SK-N-SH (cell line): ENCODE measurements around the gene LMF1. TPM values are rescaled to one million over a fixed set of nuclear protein-coding genes. Genes with fewer than 3 reads are reported as not detected.

Experiments
- CTCF ChIA-PET: fragments of 300-600, 350-600 bp; formaldehyde crosslinking; extraction: SDS; loops from one replicate; lab custom pipeline; 2021; lab: Yijun Ruan, JAX
- POLR2A ChIA-PET: fragments of 350-600 bp; sonication (Branson Sonifier 250); formaldehyde crosslinking; extraction: SDS; loops from one replicate; lab custom pipeline; 2020; ENCODE audit warnings: antibody characterized with exemption, inconsistent platforms; lab: Yijun Ruan, JAX
- DNase-seq: peaks from one replicate; pipeline ENCODE4 v3.0.0; 2012
- H2AFZ ChIP-seq: fragments of 200-600 bp; sonication (generic); 2 replicates; pipeline ENCODE4 v1.8.1; 2016; ENCODE audit warnings: antibody characterized with exemption, mild to moderate bottlenecking, low read depth
- H3F3A ChIP-seq: fragments of 200-600 bp; sonication (generic); replicated peaks from 2 replicates; pipeline ENCODE3; 2016; ENCODE audit warnings: antibody characterized with exemption, mild to moderate bottlenecking; ENCODE audit not compliant: insufficient read depth
- H3K27ac ChIP-seq, 2 experiments: fragments of 200-500 bp in 1 of 2; fragments of 200-600 bp in 1 of 2; sonication (Bioruptor generic) in 1 of 2; sonication (generic), shearing (Covaris generic) in 1 of 2; 2 replicates each; pipeline versions ENCODE4 v1.5.1 to v1.6.1; 2014 to 2016; ENCODE audit warnings: low read depth in 2 of 2, inconsistent platforms in 1 of 2, low read length in 1 of 2, mild to moderate bottlenecking in 1 of 2, mixed read lengths in 1 of 2
- H3K27me3 ChIP-seq: fragments of 200-600 bp; sonication (generic), shearing (Covaris generic); 2 replicates; pipeline ENCODE4 v1.6.1; 2016; ENCODE audit warnings: mixed run types; ENCODE audit not compliant: insufficient read depth
- H3K36me3 ChIP-seq, 2 experiments: fragments of 200-500 bp in 1 of 2; fragments of 200-600 bp in 1 of 2; sonication (Bioruptor generic) in 1 of 2; sonication (generic) in 1 of 2; replicated peaks in 1 of 2; 2 replicates each; pipeline versions ENCODE3 to v1.5.1; 2014 to 2016; ENCODE audit warnings: low read length in 1 of 2, mild to moderate bottlenecking in 1 of 2; ENCODE audit not compliant: insufficient read depth in 2 of 2, control insufficient read depth in 1 of 2
- H3K4me1 ChIP-seq, 2 experiments: fragments of 200-500 bp in 1 of 2; fragments of 200-600 bp in 1 of 2; sonication (Bioruptor generic) in 1 of 2; sonication (generic), shearing (Covaris generic) in 1 of 2; 2 replicates each; pipeline versions ENCODE4 v1.5.1 to v1.6.1; 2014 to 2016; ENCODE audit warnings: low read depth in 1 of 2, low read length in 1 of 2, mixed run types in 1 of 2; ENCODE audit not compliant: insufficient read depth in 2 of 2, control insufficient read depth in 1 of 2
- H3K4me2 ChIP-seq: fragments of 200-600 bp; sonication (generic), shearing (Covaris generic); 2 replicates; pipeline ENCODE4 v1.6.1; 2017; ENCODE audit warnings: mixed run types
- H3K4me3 ChIP-seq, 2 experiments: fragments of 200-500 bp in 1 of 2; fragments of 200-600 bp in 1 of 2; sonication (Bioruptor generic) in 1 of 2; sonication (generic), shearing (Covaris generic) in 1 of 2; 2 replicates each; pipeline versions ENCODE4 v1.5.1 to v1.8.1; 2014 to 2016; ENCODE audit warnings: low read depth in 2 of 2, inconsistent platforms in 1 of 2, low read length in 1 of 2, mild to moderate bottlenecking in 1 of 2, mixed read lengths in 1 of 2, moderate library complexity in 1 of 2
- H3K79me2 ChIP-seq: fragments of 200-600 bp; sonication (generic); 2 replicates; pipeline ENCODE4 v1.8.1; 2017; ENCODE audit warnings: mild to moderate bottlenecking; ENCODE audit not compliant: insufficient read depth
- H3K9ac ChIP-seq: fragments of 200-600 bp; sonication (generic); 2 replicates; pipeline ENCODE4 v1.6.1; 2017; ENCODE audit warnings: mixed run types
- H3K9me2 ChIP-seq: fragments of 200-600 bp; sonication (generic); 2 replicates; pipeline ENCODE4 v1.6.1; 2017; ENCODE audit warnings: mixed run types
- H3K9me3 ChIP-seq: fragments of 200-600 bp; sonication (generic); 2 replicates; pipeline ENCODE4 v1.6.1; 2017; ENCODE audit warnings: mixed run types, mild to moderate bottlenecking, moderate library complexity
- H4K20me1 ChIP-seq: fragments of 200-600 bp; sonication (generic); 2 replicates; pipeline ENCODE4 v1.6.1; 2017; ENCODE audit warnings: mild to moderate bottlenecking, mixed run types; ENCODE audit not compliant: insufficient read depth
- ELF1 ChIP-seq: IDR thresholded peaks from 2 replicates; pipeline ENCODE4 v1.4.0; 2012
- EP300 ChIP-seq, 2 experiments: IDR thresholded peaks; 2 replicates each; pipeline versions ENCODE4 v1.4.0 to v1.6.1; 2012; ENCODE audit warnings: borderline replicate concordance in 1 of 2, low read depth in 1 of 2, low read length in 1 of 2
- FOSL2 ChIP-seq: IDR thresholded peaks from 2 replicates; pipeline ENCODE4 v1.4.0; 2012; ENCODE audit warnings: low read depth, mild to moderate bottlenecking, moderate library complexity, borderline replicate concordance
- FOXM1 ChIP-seq: IDR thresholded peaks from 2 replicates; pipeline ENCODE4 v1.4.0; 2012; ENCODE audit warnings: low read depth, mild to moderate bottlenecking
- GABPA ChIP-seq: IDR thresholded peaks from 2 replicates; pipeline ENCODE4 v1.4.0; 2012; ENCODE audit warnings: low read depth, mild to moderate bottlenecking
- GATA2 ChIP-seq: sonication (generic); formaldehyde crosslinking; IDR thresholded peaks from 2 replicates; pipeline ENCODE4 v1.5.0; 2020; ENCODE audit warnings: mild to moderate bottlenecking, missing genetic modification reagents
- IRF3 ChIP-seq: fragments of 150-350 bp; IDR thresholded peaks from 2 replicates; pipeline ENCODE4 v1.6.1; 2016; ENCODE audit warnings: mild to moderate bottlenecking, low read depth, low read length
- MAX ChIP-seq: IDR thresholded peaks from 2 replicates; pipeline ENCODE4 v1.4.0; 2012; ENCODE audit warnings: low read depth
- MXI1 ChIP-seq: IDR thresholded peaks from 2 replicates; pipeline ENCODE4 v1.6.1; 2012; ENCODE audit warnings: mild to moderate bottlenecking, low read depth, low read length, improper control_type of control experiment
- NFIC ChIP-seq: IDR thresholded peaks from 2 replicates; pipeline ENCODE4 v1.4.0; 2012; ENCODE audit warnings: borderline replicate concordance
- NRF1 ChIP-seq: IDR thresholded peaks from 2 replicates; pipeline ENCODE4 v1.6.1; 2012; ENCODE audit warnings: low read depth, mild to moderate bottlenecking, low read length
- SIN3A ChIP-seq: IDR thresholded peaks from 2 replicates; pipeline ENCODE4 v1.6.1; 2012; ENCODE audit warnings: low read depth, mild to moderate bottlenecking, low read length, moderate library complexity, borderline replicate concordance
- TCF12 ChIP-seq: IDR thresholded peaks from 2 replicates; pipeline ENCODE4 v1.4.0; 2012
- USF1 ChIP-seq: IDR thresholded peaks from 2 replicates; pipeline ENCODE4 v1.4.0; 2012; ENCODE audit warnings: low read depth, borderline replicate concordance
- USF2 ChIP-seq: fragments of 150-350 bp; IDR thresholded peaks from 2 replicates; pipeline ENCODE4 v1.6.1; 2017; ENCODE audit warnings: antibody characterized with exemption, low read length, low read depth, borderline replicate concordance
- YY1 ChIP-seq: IDR thresholded peaks from 2 replicates; pipeline ENCODE4 v1.4.0; 2012; ENCODE audit warnings: low read depth, mild to moderate bottlenecking
- WGBS: methylation state at CpG from one replicate; pipeline ENCODE4 v1.1.6; 2017; ENCODE audit warnings: low lambda C conversion rate; 5-methylcytosine and 5-hydroxymethylcytosine counted together
- polyA plus RNA-seq, 3 experiments: library from polyadenylated mRNA; depleted of rRNA; stranded (reverse); fragments of >200 nt; gene quantifications; 2 replicates each; pipeline ENCODE4 v1.2.3, GENCODE V29; 2012

The LMF1 gene
- polyA plus RNA-seq, 1 of the 3 experiments (the other 2 are of a cell fraction) = 5.7 TPM

- H3K9ac ChIP-seq = no peak overlapping the region
- no peak overlapping the region for H3K4me2 ChIP-seq
- no peaks in the 10 kb centered on the region for H4K20me1 ChIP-seq
- CTCF ChIA-PET = no interaction called here
- H3K4me3 ChIP-seq = no peak overlapping the region
- TF ChIP-seq IRF3 (no peak), USF1 (no peak), NFIC (no peak), EP300 (IDR thresholded peaks at IDR 0.05; ENCODE audit: borderline replicate concordance in 1 of 2, low read depth in 1 of 2, low read length in 1 of 2) (no peak), FOSL2 (no peak), YY1 (no peak), ELF1 (no peak), TCF12 (no peak), MAX (no peak), GATA2 (no peak), GABPA (no peak), NRF1 (no peak), SIN3A (no peak), FOXM1 (no peak), USF2 (no peak), MXI1 (no peak)
- TF ChIP-seq, all 33 proteins: peak for 0
- Histone ChIP-seq H3K79me2 (no peaks in the 10 kb centered on the region), H3K36me3 (peaks cover 4 to 5% of the 10 kb centered on the region in 2 experiments), H3K9me3 (no peaks in the 10 kb centered on the region), H3F3A (no peaks in the 10 kb centered on the region), H2AFZ (no peak overlapping the region), H3K9me2 (no peaks in the 10 kb centered on the region), H3K27me3 (no peaks in the 10 kb centered on the region), H3K27ac (no peak overlapping the region), H3K4me1 (no peaks in the 10 kb centered on the region)
- POLR2A ChIA-PET = no interaction called here
- DNase-seq = no peak
- WGBS = 88% methylated on average over 17 of the region's 22 CpGs
Measured at GRCh38 chr16:962366-962765, 8.4 kb downstream of the LMF1 start.
